A549 treated with dexamethasone at 1 μM for 4 hours (cell line): ENCODE data around the gene FAM161B. TPM values are rescaled to one million over a fixed set of nuclear protein-coding genes. Genes with fewer than 3 reads are reported as not detected.

Experiments used
- total RNA-seq: library from RNA; stranded (reverse); fragments of 200-300 nt; extraction: Qiagen RNA extraction; gene quantifications from 5 replicates; pipeline ENCODE4 v1.2.3, GENCODE V29; 2022

Gene FAM161B
- total RNA-seq, result 1.3 to 1.9 TPM (median 1.7 TPM) in 5 replicates

DNA sequence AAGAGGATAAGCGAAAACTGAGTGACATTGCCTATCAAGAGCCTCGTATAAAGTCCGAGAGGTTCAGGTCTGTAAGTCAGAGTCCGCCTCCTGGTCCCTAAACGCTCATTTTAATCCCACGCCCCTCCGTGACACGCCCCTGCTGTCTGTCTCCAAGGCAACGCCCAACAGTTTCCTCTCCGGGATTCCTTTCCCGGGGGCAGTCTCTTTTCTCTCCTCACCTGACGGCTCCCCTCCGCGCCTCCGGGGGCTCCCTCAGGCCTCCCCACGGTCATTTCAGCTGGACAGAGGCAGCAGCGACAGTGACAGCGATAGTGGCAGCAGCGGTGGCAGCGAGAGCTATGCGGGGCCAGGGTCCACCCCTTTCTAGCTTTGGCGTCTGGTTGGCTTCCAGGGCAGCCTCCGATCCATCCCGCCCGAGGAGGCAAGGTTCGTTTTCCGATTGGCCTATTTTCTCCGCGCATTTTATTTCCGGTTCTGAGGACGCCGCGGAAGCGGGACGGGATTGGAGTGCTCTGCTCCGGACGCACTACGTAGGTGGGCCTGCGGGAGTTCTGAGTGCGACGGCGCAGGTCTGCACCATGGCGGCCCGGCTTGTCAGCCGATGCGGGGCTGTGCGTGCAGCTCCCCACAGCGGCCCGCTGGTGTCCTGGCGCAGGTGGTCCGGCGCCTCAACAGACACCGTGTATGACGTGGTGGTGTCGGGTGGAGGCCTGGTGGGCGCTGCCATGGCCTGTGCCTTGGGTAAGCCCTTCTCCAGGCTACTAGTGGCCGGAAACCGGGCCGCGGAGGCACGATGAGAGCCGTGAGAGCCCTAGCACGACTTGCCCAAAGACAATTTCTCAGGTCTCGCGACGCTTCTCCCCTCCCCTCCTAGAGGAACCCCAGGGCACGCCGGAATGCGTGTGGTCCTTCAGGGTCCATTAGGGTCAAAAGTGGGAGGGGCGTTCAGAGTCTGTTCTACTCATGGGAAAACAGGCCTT lies at the start of gene FAM161B, which contains the start of gene COQ6:
Gene FAM161B, minus strand, starts transcription at position 343 of the 983 bp plus-strand sequence. Its CDS starts 68 bp downstream, at position 275.
Gene COQ6, plus strand, starts transcription at position 551 of the 983 bp plus-strand sequence. Its CDS starts 31 bp downstream, at position 582.

DNA sequence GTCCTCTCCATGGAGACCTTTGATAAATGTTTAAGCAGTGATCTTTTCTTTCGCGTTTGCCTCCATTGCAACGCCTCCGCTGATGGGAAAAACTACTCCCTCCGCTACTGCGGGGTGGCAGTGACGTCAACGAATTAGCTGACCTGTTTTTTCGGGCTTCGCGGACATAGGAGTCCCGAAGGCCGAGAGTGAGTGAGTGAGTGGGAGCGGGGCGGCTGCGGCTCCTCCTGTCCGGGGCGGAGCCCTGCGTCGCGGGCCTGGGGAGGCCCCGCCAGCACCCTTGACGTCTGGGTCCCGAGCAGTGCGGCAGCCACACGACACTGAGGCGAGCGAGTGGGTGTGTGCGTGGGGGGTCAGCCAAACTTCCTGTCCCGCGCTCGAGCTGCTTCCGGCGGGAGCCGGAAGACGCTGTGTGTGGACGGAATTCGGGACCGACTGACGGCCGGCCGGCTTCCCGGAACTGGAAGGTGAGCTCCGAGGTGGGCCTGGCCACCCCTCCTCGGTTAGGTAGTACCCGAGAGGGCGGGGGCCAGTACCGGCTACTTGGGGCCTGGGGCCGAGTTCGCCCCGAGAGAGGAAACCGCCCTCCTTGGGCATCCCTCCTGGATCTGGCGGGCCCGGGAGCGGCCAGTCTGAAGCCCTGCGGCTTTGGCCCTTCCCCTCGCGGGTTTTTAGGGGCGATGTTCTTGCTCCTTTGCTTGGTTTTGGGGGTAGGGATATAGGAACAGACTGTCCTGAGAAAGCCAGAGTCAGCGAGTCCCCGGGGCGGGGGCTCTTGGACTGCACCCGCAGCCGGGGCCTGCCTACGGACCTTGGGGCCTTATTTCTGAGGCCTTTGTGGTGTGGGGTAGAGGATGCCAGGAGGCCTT lies 63.2 kb downstream of the FAM161B start, which contains the start of gene ZNF410:
Gene ZNF410, plus strand, starts transcription at position 411 of the 869 bp plus-strand sequence. CDS start 5,317 bp downstream, outside the sequence.

Other genes starting within 250 kb of the FAM161B start
- 57.7 to 64.9 TPM (median 61.1 TPM) in 5 replicates for gene PNMA1, start 235.7 kb downstream of the FAM161B start, total RNA-seq
- 7.3 to 9.9 TPM (median 8.3 TPM) in 5 replicates for gene PTGR2, start 98.3 kb downstream of the FAM161B start, total RNA-seq
- gene ZNF410, start 63.2 kb downstream of the FAM161B start, total RNA-seq, result 43.5 to 52.3 TPM (median 44.7 TPM) in 5 replicates
- gene COQ6, start 208 bp upstream of the FAM161B start, total RNA-seq, result 22.1 to 26.4 TPM (median 23.9 TPM) in 5 replicates
- 5.3 to 8.1 TPM (median 6.8 TPM) in 5 replicates for gene ENTPD5, start 69.2 kb upstream of the FAM161B start, total RNA-seq
- gene BBOF1, start 69.3 kb upstream of the FAM161B start, total RNA-seq, result 2.6 to 5.5 TPM (median 3.2 TPM) in 5 replicates
- 1.9 to 3.3 TPM (median 3.0 TPM) in 5 replicates for gene ALDH6A1, start 134.4 kb upstream of the FAM161B start, total RNA-seq
- gene LIN52, start 134.9 kb upstream of the FAM161B start, total RNA-seq, result 3.5 to 7.0 TPM (median 4.5 TPM) in 5 replicates